Natural killer cell (primary cell): ENCODE data around the gene NMNAT2. TPM values are rescaled to one million over a fixed set of nuclear protein-coding genes. Genes with fewer than 3 reads are reported as not detected.

ENCODE experiments used
- ATAC-seq, 3 donors: fragments of 150-1000 bp in 2 of 3; fragments of 200-7000 bp in 1 of 3; cut with Tn5 transposase; 1 replicate in 1 of 3; 2 replicates in 2 of 3; pipeline ENCODE4 v1.10.0; 2021; ENCODE audit warnings: mild to moderate bottlenecking in 2 of 3, moderate library complexity in 2 of 3
- DNase-seq, 2 donors: peaks; one replicate each; pipeline versions ENCODE4 v3.0.0 to v3.0.0-alpha.2; 2013 to 2021; ENCODE audit warnings: mixed read lengths in 1 of 2
- H3K27ac ChIP-seq: one replicate; pipeline ENCODE4 v1.5.1; 2013; ENCODE audit warnings: mild to moderate bottlenecking, low read length
- H3K27me3 ChIP-seq: one replicate; pipeline ENCODE4 v1.6.1; 2013; ENCODE audit warnings: low read length; ENCODE audit not compliant: control insufficient read depth, insufficient read depth
- H3K36me3 ChIP-seq: one replicate; pipeline ENCODE4 v1.6.1; 2013; ENCODE audit warnings: low read length; ENCODE audit not compliant: control insufficient read depth, insufficient read depth
- H3K4me1 ChIP-seq: one replicate; pipeline ENCODE4 v1.6.1; 2013; ENCODE audit warnings: low read length; ENCODE audit not compliant: control insufficient read depth, insufficient read depth
- H3K4me3 ChIP-seq: one replicate; pipeline ENCODE4 v1.5.1; 2013; ENCODE audit warnings: low read length
- H3K9me3 ChIP-seq: one replicate; pipeline ENCODE4 v1.6.1; 2013; ENCODE audit warnings: low read length; ENCODE audit not compliant: control insufficient read depth, insufficient read depth
- H3K27ac Mint-ChIP-seq, 2 donors: one replicate each; pipeline ENCODE4 v1.8.0; 2022; ENCODE audit warnings: mild to moderate bottlenecking in 2 of 2, mixed read lengths in 2 of 2, moderate library complexity in 1 of 2
- H3K27me3 Mint-ChIP-seq, 2 donors: one replicate each; pipeline ENCODE4 v1.8.0; 2022; ENCODE audit warnings: low read depth in 2 of 2, mixed read lengths in 2 of 2
- H3K36me3 Mint-ChIP-seq: one replicate; pipeline ENCODE4 v1.8.0; 2022; ENCODE audit warnings: mixed read lengths
- H3K4me1 Mint-ChIP-seq, 2 donors: one replicate each; pipeline ENCODE4 v1.8.0; 2022; ENCODE audit warnings: mixed read lengths in 2 of 2
- H3K4me3 Mint-ChIP-seq: one replicate; pipeline ENCODE4 v1.8.0; 2022; ENCODE audit warnings: mild to moderate bottlenecking, moderate library complexity, mixed read lengths
- H3K9me3 Mint-ChIP-seq, 2 donors: one replicate each; pipeline ENCODE4 v1.8.0; 2022; ENCODE audit warnings: mixed read lengths in 2 of 2
- WGBS: methylation state at CpG from one replicate; pipeline ENCODE4 v1.1.7; 2013; ENCODE audit warnings: missing lambda C conversion rate; ENCODE audit not compliant: insufficient coverage; 5-methylcytosine and 5-hydroxymethylcytosine counted together
- intact Hi-C: fragments of 100-400 bp; cut with micrococcal nuclease; formaldehyde crosslinking; loops from one replicate; pipeline ENCODE4 v1.14.2; 2022
- total RNA-seq, 4 donors: library from RNA; stranded (reverse); fragments of 120-200 nt in 1 of 4; gene quantifications; one replicate each; pipeline versions ENCODE4 v1.2.3 to v1.2.4, GENCODE V29; 2013 to 2022
- TF ChIP-seq, protein P1 (sequence below): fragments of 200-600 bp; IDR thresholded peaks from one replicate; pipeline ENCODE4 v1.8.0; 2022; ENCODE audit warnings: antibody characterized with exemption

NMNAT2 gene
- total RNA-seq, 3 donors from 2014 or later (not counting 1 experiment from before 2014, with no cell fraction given) = not detected

DNA sequence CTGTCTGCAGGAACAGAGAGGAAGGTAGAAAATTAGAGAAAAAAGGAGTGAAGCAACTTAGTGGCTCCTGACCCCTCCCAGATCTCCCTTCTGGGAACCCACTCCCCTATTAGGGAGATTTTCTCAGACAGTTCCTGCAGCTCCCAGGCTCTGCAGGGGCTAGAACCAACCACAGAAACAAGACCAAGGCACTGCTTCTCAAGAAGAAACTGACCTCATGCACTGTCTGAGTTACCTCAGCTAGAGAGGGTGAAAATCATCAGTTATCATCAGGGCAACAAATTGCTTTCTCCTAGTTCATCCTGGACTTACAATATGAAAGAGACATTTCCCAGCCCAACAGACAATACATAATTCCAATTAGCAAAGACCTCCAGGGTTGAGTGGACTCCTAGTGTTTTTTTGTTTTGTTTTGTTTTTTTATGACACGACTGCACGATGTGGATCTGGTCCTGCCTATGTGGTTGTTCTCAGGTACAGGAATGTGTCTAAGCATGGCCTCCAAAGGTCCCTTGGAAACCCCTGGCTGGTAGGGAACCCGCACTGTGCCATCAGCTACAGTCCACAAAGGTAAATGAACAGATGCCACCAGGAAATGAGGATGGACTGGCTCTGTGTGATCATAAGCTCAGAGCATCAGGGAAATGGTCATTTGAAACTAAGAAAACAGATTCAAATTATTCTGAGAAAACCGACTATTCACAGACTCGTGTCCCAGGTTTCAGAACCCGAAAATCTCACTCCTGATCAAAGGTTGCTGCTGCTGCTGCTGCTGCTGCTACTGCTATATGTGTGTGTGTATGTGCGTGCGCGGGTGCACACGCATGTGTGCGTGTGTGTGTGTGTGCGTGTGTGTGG lies 166.8 kb downstream of the NMNAT2 start:
- WGBS = 92% methylated on average over 12 of the region's 12 CpGs
- DNase-seq (no peak), ATAC-seq (no peak)
- H3K4me3 ChIP-seq = no peak overlapping the region
- H3K36me3 Mint-ChIP-seq = no peaks in the 10 kb centered on the region
- no peak overlapping the region for H3K27ac Mint-ChIP-seq
- no peaks in the 10 kb centered on the region for H3K4me1 ChIP-seq
- H3K9me3 ChIP-seq = no peaks in the 10 kb centered on the region
- no peak overlapping the region for H3K4me3 Mint-ChIP-seq
- H3K9me3 Mint-ChIP-seq = peaks cover 0 to 3% of the 10 kb centered on the region in 2 donors
- H3K36me3 ChIP-seq = no peaks in the 10 kb centered on the region
- intact Hi-C loops = no loop called here
- H3K27me3 Mint-ChIP-seq = peaks cover 11 to 12% of the 10 kb centered on the region in 2 donors
- peaks cover 2% of the 10 kb centered on the region for H3K27me3 ChIP-seq
- TF ChIP-seq, protein P1, sequence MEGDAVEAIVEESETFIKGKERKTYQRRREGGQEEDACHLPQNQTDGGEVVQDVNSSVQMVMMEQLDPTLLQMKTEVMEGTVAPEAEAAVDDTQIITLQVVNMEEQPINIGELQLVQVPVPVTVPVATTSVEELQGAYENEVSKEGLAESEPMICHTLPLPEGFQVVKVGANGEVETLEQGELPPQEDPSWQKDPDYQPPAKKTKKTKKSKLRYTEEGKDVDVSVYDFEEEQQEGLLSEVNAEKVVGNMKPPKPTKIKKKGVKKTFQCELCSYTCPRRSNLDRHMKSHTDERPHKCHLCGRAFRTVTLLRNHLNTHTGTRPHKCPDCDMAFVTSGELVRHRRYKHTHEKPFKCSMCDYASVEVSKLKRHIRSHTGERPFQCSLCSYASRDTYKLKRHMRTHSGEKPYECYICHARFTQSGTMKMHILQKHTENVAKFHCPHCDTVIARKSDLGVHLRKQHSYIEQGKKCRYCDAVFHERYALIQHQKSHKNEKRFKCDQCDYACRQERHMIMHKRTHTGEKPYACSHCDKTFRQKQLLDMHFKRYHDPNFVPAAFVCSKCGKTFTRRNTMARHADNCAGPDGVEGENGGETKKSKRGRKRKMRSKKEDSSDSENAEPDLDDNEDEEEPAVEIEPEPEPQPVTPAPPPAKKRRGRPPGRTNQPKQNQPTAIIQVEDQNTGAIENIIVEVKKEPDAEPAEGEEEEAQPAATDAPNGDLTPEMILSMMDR = no peak
- H3K4me1 Mint-ChIP-seq = no peaks in the 10 kb centered on the region
- H3K27ac ChIP-seq = no peak overlapping the region

DNA sequence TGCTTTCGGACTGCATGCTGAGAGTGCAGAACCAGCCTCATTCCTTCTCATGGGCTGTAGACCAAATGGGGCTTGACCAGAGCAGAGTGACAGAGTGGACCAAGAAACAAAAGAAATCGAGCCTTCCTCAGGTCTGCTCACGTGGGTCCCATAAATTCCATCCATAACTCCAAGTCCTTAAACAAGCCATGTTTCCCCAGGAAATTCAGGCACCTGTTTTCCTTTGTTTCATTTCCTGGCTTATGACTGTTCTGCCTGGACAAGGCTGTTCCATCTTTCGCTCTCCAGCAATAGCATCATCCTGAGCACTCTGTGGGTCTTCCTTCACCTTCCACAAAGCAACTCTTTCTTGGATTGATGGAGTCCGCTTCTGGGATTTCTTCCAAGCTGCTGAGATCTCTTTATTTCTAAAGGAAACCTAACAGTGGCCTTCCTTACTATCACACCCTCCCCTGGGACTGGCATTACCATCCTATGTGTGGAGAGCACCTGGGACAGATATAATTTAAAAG lies 168.2 kb downstream of the NMNAT2 start:
- DNase-seq (no peak), ATAC-seq (no peak)
- WGBS = 78% methylated on average over 5 of the region's 5 CpGs
- no peaks in the 10 kb centered on the region for H3K9me3 ChIP-seq
- H3K4me1 ChIP-seq = no peaks in the 10 kb centered on the region
- Mint-ChIP-seq H3K4me3 (no peak overlapping the region), H3K9me3 (peaks cover 0 to 3% of the 10 kb centered on the region in 2 donors), H3K27ac (no peak overlapping the region), H3K27me3 (peaks cover 11 to 12% of the 10 kb centered on the region in 2 donors), H3K36me3 (no peaks in the 10 kb centered on the region), H3K4me1 (no peaks in the 10 kb centered on the region)
- TF ChIP-seq, protein P1 = no peak
- H3K27ac ChIP-seq = no peak overlapping the region
- H3K27me3 ChIP-seq = peaks cover 2% of the 10 kb centered on the region
- no peaks in the 10 kb centered on the region for H3K36me3 ChIP-seq
- intact Hi-C loops = no loop called here
- H3K4me3 ChIP-seq = no peak overlapping the region

DNA sequence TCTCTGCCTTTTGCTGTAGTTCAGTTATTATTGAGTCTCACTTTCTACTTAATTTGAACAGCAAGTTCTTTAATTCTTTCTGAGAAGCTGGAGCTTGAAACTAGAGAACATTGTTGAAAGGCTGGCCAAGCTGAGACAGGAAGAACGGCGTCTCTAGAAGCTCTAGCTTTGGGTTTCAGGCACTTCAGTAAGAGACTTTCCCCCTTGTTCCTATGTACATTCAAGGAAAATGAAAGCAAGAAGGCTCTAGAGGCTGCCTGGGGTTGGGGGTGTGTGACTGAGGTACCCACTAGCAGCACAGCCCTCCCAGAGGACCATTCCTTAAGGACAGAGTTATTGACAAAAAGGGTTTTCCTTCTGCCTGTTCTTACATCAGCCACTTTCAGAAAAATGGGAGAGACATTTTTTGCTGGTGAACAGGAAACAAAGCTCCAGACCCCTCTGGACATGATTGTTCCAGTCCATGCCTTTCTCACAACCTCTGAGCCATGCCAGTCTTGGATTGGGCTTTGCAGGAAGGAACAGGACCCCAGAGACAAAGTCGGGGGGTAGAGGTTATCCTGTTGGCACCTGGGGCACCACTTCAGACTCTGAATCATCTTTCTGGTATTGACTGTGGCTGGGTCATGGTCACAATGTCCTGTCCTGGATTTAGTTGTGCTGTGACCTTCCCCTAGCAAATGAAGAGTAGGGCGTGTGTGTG lies 169.0 kb downstream of the NMNAT2 start:
- WGBS = 81% methylated on average over 4 of the region's 4 CpGs
- Mint-ChIP-seq H3K36me3 (no peaks in the 10 kb centered on the region), H3K9me3 (peaks cover 0 to 3% of the 10 kb centered on the region in 2 donors), H3K27ac (no peak overlapping the region), H3K27me3 (peaks cover 11 to 12% of the 10 kb centered on the region in 2 donors), H3K4me1 (no peaks in the 10 kb centered on the region), H3K4me3 (no peak overlapping the region)
- H3K9me3 ChIP-seq = no peaks in the 10 kb centered on the region
- no peak overlapping the region for H3K27ac ChIP-seq
- no peak for ATAC-seq
- H3K27me3 ChIP-seq = peaks cover 2% of the 10 kb centered on the region
- H3K4me3 ChIP-seq = no peak overlapping the region
- intact Hi-C loops = no loop called here
- TF ChIP-seq, protein P1 = no peak
- H3K4me1 ChIP-seq = no peaks in the 10 kb centered on the region
- H3K36me3 ChIP-seq = no peaks in the 10 kb centered on the region
- no peak for DNase-seq
